Sigmoid colon (tissue), 7 donors: ENCODE results near the gene SERPINB12. TPM values are rescaled to one million over a fixed set of nuclear protein-coding genes. Genes with fewer than 3 reads are reported as not detected.

Experiments
- DNase-seq: peaks from one replicate; pipeline ENCODE4 v3.0.0-alpha.2; 2019
- H3K27ac ChIP-seq, 4 donors: fragments of 200-600 bp; sonication (generic); one replicate each; pipeline ENCODE4 v1.5.1; 2016 to 2019; ENCODE audit warnings: mild to moderate bottlenecking in 1 of 4
- H3K27me3 ChIP-seq, 3 donors: fragments of 200-600 bp; sonication (generic); one replicate each; pipeline ENCODE4 v1.5.1; 2019; ENCODE audit warnings: mild to moderate bottlenecking in 1 of 3
- H3K36me3 ChIP-seq, 4 donors: fragments of 200-600 bp; sonication (generic); one replicate each; pipeline ENCODE4 v1.5.1; 2016 to 2019
- H3K4me1 ChIP-seq, 4 donors: fragments of 200-600 bp; sonication (generic); one replicate each; pipeline ENCODE4 v1.5.1; 2017 to 2019
- H3K4me3 ChIP-seq, 4 donors: fragments of 200-600 bp; sonication (generic); one replicate each; pipeline ENCODE4 v1.5.1; 2017 to 2019; ENCODE audit warnings: mild to moderate bottlenecking in 2 of 4, moderate library complexity in 1 of 4
- H3K9me3 ChIP-seq, 4 donors: fragments of 200-600 bp in 3 of 4; sonication (generic) in 3 of 4; one replicate each; pipeline versions ENCODE4 v1.5.1 to v1.6.1; 2013 to 2019
- CTCF ChIP-seq, 4 experiments: fragments of 450-650 bp in 3 of 4; fragments of 200-600 bp in 1 of 4; IDR thresholded peaks; one replicate each; pipeline ENCODE4 v1.5.1; 2016 to 2019; ENCODE audit warnings: antibody characterized with exemption in 4 of 4, mild to moderate bottlenecking in 3 of 4, moderate library complexity in 2 of 4
- EP300 ChIP-seq, 4 donors: sonication (generic); formaldehyde crosslinking; IDR thresholded peaks; one replicate each; pipeline ENCODE4 v1.6.1; 2017; ENCODE audit warnings: antibody characterized with exemption in 4 of 4
- POLR2A ChIP-seq, 2 donors: fragments of 450-650 bp; IDR thresholded peaks; one replicate each; pipeline ENCODE4 v1.6.1; 2016; ENCODE audit warnings: antibody characterized with exemption in 2 of 2, mild to moderate bottlenecking in 2 of 2, moderate library complexity in 2 of 2
- POLR2AphosphoS5 ChIP-seq, 4 donors: sonication (generic); formaldehyde crosslinking; IDR thresholded peaks; one replicate each; pipeline ENCODE4 v1.6.1; 2017; ENCODE audit warnings: antibody characterized with exemption in 4 of 4
- WGBS, 2 donors: extraction: QIAGEN DNeasy Blood & Tissue Kit; methylation state at CpG; one replicate each; pipeline ENCODE4 v1.1.7; 2013; 5-methylcytosine and 5-hydroxymethylcytosine counted together
- intact Hi-C: fragments of 100-400 bp; cut with DNase I; formaldehyde crosslinking; loops from one replicate; pipeline ENCODE4 v1.15.1; 2023
- polyA plus RNA-seq, 3 donors: library from polyadenylated mRNA; stranded (reverse); fragments of 200-250 nt; gene quantifications; one replicate each; pipeline ENCODE4 v1.2.3, GENCODE V29; 2013
- total RNA-seq, 4 donors: library from RNA; depleted of rRNA; stranded (reverse); fragments of >200 nt; gene quantifications; one replicate each; pipeline ENCODE4 v1.1.0, GENCODE V29; 2016
- donor health status: healthy with polysubstance abuse.
- donor health status: Bipolar disorder and iron deficiency.
- donor health status: healthy.

SERPINB12 gene
- total and polyA plus RNA-seq, 7 donors: not detected

GRCh38 chr18:63588909-63589308 lies 46.7 kb downstream of the SERPINB12 start:
- Histone ChIP-seq H3K27ac (no peak overlapping the region), H3K36me3 (no peaks in the 10 kb centered on the region), H3K27me3 (no peaks in the 10 kb centered on the region), H3K9me3 (no peaks in the 10 kb centered on the region), H3K4me1 (peaks cover 0 to 10% (median 0%) of the 10 kb centered on the region in 4 donors), H3K4me3 (no peak overlapping the region)
- no peak for TF ChIP-seq POLR2A (IDR thresholded peaks at IDR 0.05)
- no peak for TF ChIP-seq POLR2AphosphoS5 (IDR thresholded peaks at IDR 0.05)
- TF ChIP-seq CTCF (IDR thresholded peaks at IDR 0.05): no peak
- TF ChIP-seq EP300 (IDR thresholded peaks at IDR 0.05): no peak
- 47 to 73% methylated on average over 5 of the region's 5 CpGs for WGBS, 2 donors
- intact Hi-C loops: no loop called here
- DNase-seq: no peak

- no peak overlapping the region for H3K27ac ChIP-seq
- no peaks in the 10 kb centered on the region for H3K36me3 ChIP-seq
- DNase-seq: no peak
- TF ChIP-seq CTCF (IDR thresholded peaks at IDR 0.05) (no peak), EP300 (IDR thresholded peaks at IDR 0.05) (no peak), POLR2AphosphoS5 (IDR thresholded peaks at IDR 0.05) (no peak), POLR2A (IDR thresholded peaks at IDR 0.05) (no peak)
- no peak overlapping the region for H3K4me3 ChIP-seq
- peaks cover 0 to 10% (median 4%) of the 10 kb centered on the region in 4 donors for H3K4me1 ChIP-seq
- intact Hi-C loops: no loop called here
- H3K27me3 ChIP-seq: no peaks in the 10 kb centered on the region
- no peaks in the 10 kb centered on the region for H3K9me3 ChIP-seq
- whole genome bisulfite sequencing, 2 donors: 59 to 71% methylated on average over 2 of the region's 2 CpGs
Observed at GRCh38 chr18:63590373-63590772, 48.2 kb downstream of the SERPINB12 start.

- Histone ChIP-seq H3K4me3 (no peak overlapping the region), H3K27ac (no peak overlapping the region), H3K36me3 (no peaks in the 10 kb centered on the region), H3K4me1 (peaks cover 0 to 10% (median 4%) of the 10 kb centered on the region in 4 donors), H3K9me3 (no peaks in the 10 kb centered on the region), H3K27me3 (no peaks in the 10 kb centered on the region)
- 68 to 75% methylated on average over 3 of the region's 3 CpGs for WGBS, 2 donors
- intact Hi-C loops: no loop called here
- DNase-seq: no peak
- TF ChIP-seq EP300 (IDR thresholded peaks at IDR 0.05) (no peak), POLR2AphosphoS5 (IDR thresholded peaks at IDR 0.05) (no peak), CTCF (IDR thresholded peaks at IDR 0.05) (no peak), POLR2A (IDR thresholded peaks at IDR 0.05) (no peak)
Observed at GRCh38 chr18:63590966-63591695, 49.0 kb downstream of the SERPINB12 start.

- H3K36me3 ChIP-seq: no peaks in the 10 kb centered on the region
- no peaks in the 10 kb centered on the region for H3K9me3 ChIP-seq
Observed at GRCh38 chr18:63591725-63592124, 49.6 kb downstream of the SERPINB12 start.

More at GRCh38 chr18:63591725-63592124, 49.6 kb downstream of the SERPINB12 start:
- TF ChIP-seq POLR2AphosphoS5 (IDR thresholded peaks at IDR 0.05) (no peak), CTCF (IDR thresholded peaks at IDR 0.05) (no peak), POLR2A (IDR thresholded peaks at IDR 0.05) (no peak), EP300 (IDR thresholded peaks at IDR 0.05) (no peak)
- H3K27me3 ChIP-seq: no peaks in the 10 kb centered on the region
- 76 to 90% methylated on average over 3 of the region's 3 CpGs for WGBS, 2 donors
- no peak for DNase-seq
- intact Hi-C loops: no loop called here
- no peak overlapping the region for H3K27ac ChIP-seq
- H3K4me1 ChIP-seq: peaks cover 0 to 10% (median 4%) of the 10 kb centered on the region in 4 donors
- H3K4me3 ChIP-seq: no peak overlapping the region
